ENCODE data around the gene COX10.

The COX10 gene

DNA sequence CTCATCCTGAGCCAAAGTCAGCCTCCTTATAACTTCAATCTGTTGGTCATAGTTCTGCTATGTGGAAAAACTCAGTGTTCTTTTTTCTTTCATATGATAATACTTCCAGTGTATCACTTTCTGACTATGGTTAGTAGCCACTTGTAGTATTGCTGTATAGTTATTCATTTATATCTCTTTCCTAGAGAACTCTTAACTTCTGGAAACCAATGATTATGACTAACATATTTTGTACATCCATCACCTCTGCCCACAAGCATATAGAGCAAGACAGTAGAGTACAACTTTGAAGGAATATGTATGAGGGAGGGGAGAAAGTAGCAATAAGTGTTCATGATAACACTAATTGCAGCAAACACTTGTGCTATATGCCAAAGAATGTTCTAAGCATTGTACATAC, 38.6 kb downstream of the COX10 start:
- TF ChIP-seq, protein P1, sequence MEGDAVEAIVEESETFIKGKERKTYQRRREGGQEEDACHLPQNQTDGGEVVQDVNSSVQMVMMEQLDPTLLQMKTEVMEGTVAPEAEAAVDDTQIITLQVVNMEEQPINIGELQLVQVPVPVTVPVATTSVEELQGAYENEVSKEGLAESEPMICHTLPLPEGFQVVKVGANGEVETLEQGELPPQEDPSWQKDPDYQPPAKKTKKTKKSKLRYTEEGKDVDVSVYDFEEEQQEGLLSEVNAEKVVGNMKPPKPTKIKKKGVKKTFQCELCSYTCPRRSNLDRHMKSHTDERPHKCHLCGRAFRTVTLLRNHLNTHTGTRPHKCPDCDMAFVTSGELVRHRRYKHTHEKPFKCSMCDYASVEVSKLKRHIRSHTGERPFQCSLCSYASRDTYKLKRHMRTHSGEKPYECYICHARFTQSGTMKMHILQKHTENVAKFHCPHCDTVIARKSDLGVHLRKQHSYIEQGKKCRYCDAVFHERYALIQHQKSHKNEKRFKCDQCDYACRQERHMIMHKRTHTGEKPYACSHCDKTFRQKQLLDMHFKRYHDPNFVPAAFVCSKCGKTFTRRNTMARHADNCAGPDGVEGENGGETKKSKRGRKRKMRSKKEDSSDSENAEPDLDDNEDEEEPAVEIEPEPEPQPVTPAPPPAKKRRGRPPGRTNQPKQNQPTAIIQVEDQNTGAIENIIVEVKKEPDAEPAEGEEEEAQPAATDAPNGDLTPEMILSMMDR (IDR thresholded peaks at IDR 0.05; ENCODE audit: control extremely low read depth, extremely low read depth, low read depth, missing control alignments), result no peak
- ChIA-PET CTCF (interaction anchor here (1.0 kb wide), 1 partner anchor 19 kb away, joined by 3 read pairs; no protein-coding TSS in a partner anchor), POLR2A (no interaction called here)
- DNase-seq (ENCODE audit: extremely low spot score), result no peak

- POLR2A ChIA-PET, result no interaction called here
- TF ChIP-seq, protein P1 (IDR thresholded peaks at IDR 0.05; ENCODE audit: control extremely low read depth, extremely low read depth, low read depth, missing control alignments), result no peak
- DNase-seq (ENCODE audit: extremely low spot score), result no peak
- CTCF ChIA-PET, result interaction anchor here (1.6 kb wide), 1 partner anchor 13 kb away, joined by 3 read pairs; no protein-coding TSS in a partner anchor
These were observed 43.1 kb downstream of the COX10 start for GRCh38 chr17:14112407-14112806.

GRCh38 chr17:14113137-14113536, 43.8 kb downstream of the COX10 start:
- CTCF ChIA-PET, result interaction anchor here (0.8 to 1.6 kb wide), 3 partner anchors 8 to 14 kb away, joined by 3 read pairs; no protein-coding TSS in a partner anchor
- POLR2A ChIA-PET, result no interaction called here
- no peak for DNase-seq (ENCODE audit: extremely low spot score)
- TF ChIP-seq, protein P1 (IDR thresholded peaks at IDR 0.05; ENCODE audit: control extremely low read depth, extremely low read depth, low read depth, missing control alignments), result no peak

DNA sequence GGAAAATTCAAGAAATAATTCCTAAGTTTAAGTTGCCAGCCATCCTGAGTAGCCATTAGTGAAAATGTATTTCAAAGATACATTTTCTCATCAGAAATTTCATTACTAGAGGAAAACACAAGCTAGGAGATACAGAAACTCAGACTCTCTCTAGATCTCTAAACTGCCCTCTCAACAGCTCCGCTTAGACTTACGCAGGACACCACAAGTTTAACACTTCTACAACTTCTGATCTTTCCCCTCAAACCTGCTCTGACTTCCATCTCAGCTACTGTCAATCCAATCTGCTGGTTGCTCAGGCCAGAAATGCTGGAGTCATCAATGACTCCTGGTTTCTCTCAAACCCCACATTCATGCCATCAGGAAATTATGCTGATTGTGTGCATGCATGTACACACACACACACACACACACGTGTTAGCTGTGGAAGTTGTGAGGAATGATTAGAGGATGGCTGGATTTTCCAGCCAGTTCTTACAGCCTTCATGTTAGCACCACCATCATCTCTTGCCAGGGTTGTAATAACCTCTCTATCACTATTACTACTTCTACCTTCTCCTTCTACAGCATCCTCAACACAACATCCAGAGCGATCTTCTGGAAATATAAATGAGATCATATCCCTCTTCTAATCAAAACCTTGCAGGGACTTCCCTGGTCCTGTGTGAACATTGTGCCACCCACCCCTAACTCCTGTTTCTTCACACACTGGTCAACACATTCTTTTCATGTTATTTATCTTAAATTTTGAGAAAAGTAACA, 47.1 kb downstream of the COX10 start:
- TF ChIP-seq, protein P1 (IDR thresholded peaks at IDR 0.05; ENCODE audit: control extremely low read depth, extremely low read depth, low read depth, missing control alignments), result no peak
- DNase-seq (ENCODE audit: extremely low spot score), result no peak
- CTCF ChIA-PET, result interaction anchor here (1.0 to 1.1 kb wide), 2 partner anchors 18 to 24 kb away, joined by 4 read pairs; no protein-coding TSS in a partner anchor
- POLR2A ChIA-PET, result no interaction called here

- CTCF ChIA-PET, result interaction anchor here (1.1 kb wide), 1 partner anchor 13 kb away, joined by 3 read pairs; no protein-coding TSS in a partner anchor
- DNase-seq (ENCODE audit: extremely low spot score), result peak; percentile 6
- POLR2A ChIA-PET, result no interaction called here
- TF ChIP-seq, protein P1 (IDR thresholded peaks at IDR 0.05; ENCODE audit: control extremely low read depth, extremely low read depth, low read depth, missing control alignments), result no peak
These were observed 49.6 kb downstream of the COX10 start for GRCh38 chr17:14118951-14119350.

DNA sequence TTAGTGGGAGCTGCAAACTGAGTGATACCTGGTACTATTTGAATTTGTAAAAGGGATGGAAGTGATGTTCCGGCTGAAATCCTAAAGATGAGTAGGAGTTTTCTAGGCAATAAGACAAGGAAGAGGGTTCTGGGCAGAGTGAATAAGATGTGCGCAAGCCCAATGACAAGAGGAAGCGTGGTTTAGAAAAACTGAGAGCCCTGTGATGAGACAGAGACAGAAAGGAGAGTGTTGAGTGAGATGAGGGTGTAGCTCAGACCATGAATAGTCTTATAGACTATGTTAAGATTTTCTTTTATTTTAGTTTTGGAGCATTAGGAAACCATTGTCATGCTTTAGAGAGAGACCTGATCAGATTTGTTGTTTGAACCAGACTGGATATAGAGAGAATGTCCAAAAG, 50.2 kb downstream of the COX10 start:
- ChIA-PET CTCF (interaction anchor here (1.1 kb wide), 1 partner anchor 13 kb away, joined by 3 read pairs; no protein-coding TSS in a partner anchor), POLR2A (no interaction called here)
- DNase-seq (ENCODE audit: extremely low spot score), result no peak
- TF ChIP-seq, protein P1 (IDR thresholded peaks at IDR 0.05; ENCODE audit: control extremely low read depth, extremely low read depth, low read depth, missing control alignments), result no peak
